ENCODE results near the gene SCAANT1.

The SCAANT1 gene

GRCh38 chr3:63911873-63912767, at the start of gene SCAANT1:
SCAANT1 (minus strand) TSS chr3:63912383.
- DNase-seq = peak; percentile 5

DNA sequence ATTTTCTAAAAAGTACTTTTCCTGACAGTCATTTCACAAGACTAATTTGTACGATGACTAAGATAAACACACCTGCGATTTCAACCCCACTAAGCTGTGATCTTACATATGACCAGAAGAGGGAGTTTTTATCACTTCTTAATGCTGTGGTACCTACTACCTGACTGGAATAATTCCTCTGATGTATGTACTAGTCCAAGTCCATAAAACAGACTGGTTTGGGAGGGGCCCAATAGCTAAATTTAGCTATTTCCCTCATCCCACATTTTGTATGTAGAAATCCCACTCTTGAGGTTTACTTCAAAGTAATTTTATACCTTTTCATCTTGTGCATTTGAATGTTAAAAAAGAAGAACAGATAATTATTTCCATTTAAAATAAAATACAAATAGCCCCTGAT, 49.7 kb upstream of the SCAANT1 start:
- peak; percentile 8 for DNase-seq

- DNase-seq = no peak
Measured at GRCh38 chr3:63960048-63960711, 48.0 kb upstream of the SCAANT1 start.

GRCh38 chr3:63959146-63959545, 47.0 kb upstream of the SCAANT1 start:
- DNase-seq = no peak

- no peak for DNase-seq
Measured at GRCh38 chr3:63955830-63956545, 43.8 kb upstream of the SCAANT1 start.

GRCh38 chr3:63955036-63955650, 43.0 kb upstream of the SCAANT1 start:
- no peak for DNase-seq

GRCh38 chr3:63954182-63954581, 42.0 kb upstream of the SCAANT1 start:
- no peak for DNase-seq

DNA sequence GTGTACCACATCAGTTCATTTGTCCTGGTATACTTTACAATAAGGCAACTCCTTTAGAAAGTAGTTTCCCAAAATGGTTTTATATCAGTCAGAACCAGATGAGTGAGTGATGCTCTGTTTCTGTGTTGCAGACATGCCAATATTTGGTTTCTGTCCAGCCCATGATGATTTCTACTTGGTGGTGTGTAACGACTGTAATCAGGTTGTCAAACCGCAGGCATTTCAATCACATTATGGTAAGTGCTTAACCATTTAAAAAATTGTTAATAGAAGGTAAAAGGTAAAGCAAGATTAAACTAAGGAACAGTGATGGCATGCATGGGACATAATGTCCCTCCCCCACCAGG, 40.0 kb upstream of the SCAANT1 start:
- no peak for DNase-seq

- no peak for DNase-seq
Measured at GRCh38 chr3:63951492-63952247, 39.5 kb upstream of the SCAANT1 start.

- no peak for DNase-seq
Measured at GRCh38 chr3:63950698-63951097, 38.5 kb upstream of the SCAANT1 start.

GRCh38 chr3:63949005-63949404, 36.8 kb upstream of the SCAANT1 start:
- DNase-seq = no peak

GRCh38 chr3:63947594-63947993, 35.4 kb upstream of the SCAANT1 start:
- DNase-seq = no peak

GRCh38 chr3:63946753-63947152, 34.6 kb upstream of the SCAANT1 start:
- no peak for DNase-seq

GRCh38 chr3:63945558-63946096, 33.4 kb upstream of the SCAANT1 start:
- DNase-seq = no peak

- no peak for DNase-seq
Measured at GRCh38 chr3:63943678-63944077, 31.5 kb upstream of the SCAANT1 start.

DNA sequence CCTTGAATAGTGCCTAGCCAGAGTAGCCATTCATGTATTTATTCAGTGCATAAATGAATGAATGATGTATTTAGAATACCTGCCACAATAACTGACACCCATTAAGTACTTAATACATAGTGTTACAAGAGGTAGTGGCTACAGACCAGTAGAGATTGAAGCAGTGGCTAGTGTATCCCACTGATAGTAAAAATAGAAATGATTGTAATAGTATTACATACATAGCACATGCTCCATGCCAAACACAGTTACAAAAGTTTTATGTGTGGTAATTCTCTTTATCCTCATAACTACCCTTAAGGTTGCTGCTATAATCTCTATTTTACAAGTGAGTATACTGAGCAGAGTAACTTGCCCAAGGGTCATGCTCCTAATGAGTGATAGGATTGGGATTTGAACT, 30.3 kb upstream of the SCAANT1 start:
- DNase-seq = no peak

DNA sequence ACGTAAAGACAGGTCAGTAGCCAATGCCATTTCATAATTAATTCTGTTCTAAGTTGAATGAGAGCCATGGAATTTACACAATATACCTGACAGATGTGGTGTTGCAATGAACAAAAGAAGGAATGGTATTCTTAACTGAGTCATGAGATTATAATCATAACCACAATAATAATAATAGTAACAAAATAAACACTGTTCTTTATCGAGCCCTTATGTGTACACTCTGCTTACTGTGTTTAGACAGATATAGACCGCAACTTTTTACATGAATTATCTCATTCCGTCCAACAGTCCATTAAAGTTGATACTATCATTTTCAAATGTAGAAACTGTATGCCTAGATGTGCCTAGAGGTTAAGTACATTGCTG, 28.2 kb upstream of the SCAANT1 start:
- DNase-seq = no peak

- peak; percentile 10 for DNase-seq
Measured at GRCh38 chr3:63937661-63938651, 25.8 kb upstream of the SCAANT1 start.

DNA sequence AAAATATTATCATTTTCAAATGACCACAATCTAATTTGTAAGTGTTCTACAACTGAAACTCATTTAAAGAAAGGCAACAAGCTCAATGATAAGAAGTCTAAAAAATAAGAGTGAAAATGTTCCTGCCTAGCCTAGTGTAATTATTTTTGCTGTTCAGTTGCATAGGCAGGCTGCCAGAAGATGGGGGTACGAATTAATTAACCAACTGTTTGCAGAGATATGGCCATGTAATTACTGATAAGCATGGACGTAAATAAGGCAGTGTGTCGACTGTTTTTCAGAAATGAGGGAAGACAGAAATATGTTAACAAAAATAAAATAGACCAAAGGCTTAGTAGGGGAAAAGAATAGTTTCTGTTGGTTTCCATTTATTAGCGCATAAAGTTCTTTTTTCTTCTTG, 24.7 kb upstream of the SCAANT1 start:
- no peak for DNase-seq

DNA sequence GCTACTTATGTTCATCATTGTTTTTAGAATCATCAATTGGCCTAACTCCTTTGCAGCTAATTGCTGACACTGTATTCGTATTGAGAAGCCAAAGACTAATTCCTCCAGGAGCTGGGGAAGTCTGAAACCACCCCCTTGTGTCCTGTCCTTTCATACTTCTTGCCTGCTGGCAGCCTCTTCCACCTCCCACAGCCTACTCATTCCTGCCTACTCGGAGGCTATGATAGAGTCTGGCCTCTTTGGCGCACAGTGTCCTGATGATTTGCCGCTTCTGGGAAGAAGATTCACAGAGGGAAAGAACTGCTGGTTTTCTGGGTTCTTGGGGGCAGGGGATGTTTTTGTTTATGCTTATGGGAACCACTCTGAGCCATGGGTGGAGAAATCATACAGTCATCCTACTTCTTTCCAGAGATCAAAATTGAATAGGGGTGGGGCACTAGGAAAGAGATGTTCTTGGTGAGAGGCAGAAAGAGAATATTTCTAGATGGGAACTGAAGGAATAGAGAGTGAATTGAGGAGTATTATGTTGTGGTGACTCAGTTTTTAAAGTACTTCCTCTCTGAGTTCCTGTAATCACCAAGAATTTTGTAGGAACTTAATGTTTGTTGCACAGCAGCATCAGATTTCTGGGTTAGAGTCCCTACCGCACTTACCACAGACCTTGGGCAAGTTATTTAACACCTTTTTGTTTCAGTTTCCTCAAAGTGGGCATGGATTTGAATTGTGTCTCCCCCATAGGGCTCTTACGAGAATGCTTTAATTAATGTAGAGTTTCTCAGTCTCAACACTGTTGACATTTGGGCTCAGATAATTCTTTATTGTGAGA, 22.1 kb upstream of the SCAANT1 start:
- no peak for DNase-seq

Data from DMS79 treated with DMSO at 0.1 percent for 48 hours (cell line).